GM18520 (cell line): ENCODE data around the gene CTNNA3.
"Not testable (repeated sequence)": the region's sequence is repeated elsewhere in the genome, so short reads cannot be mapped to it uniquely, and the experiment has no call there.

Experiments used
- ATAC-seq: cut with Tn5 transposase; IDR thresholded peaks from one replicate; pipeline ENCODE4 v1.9.1; 2021; ENCODE audit not compliant: unreplicated experiment

The CTNNA3 gene

DNA sequence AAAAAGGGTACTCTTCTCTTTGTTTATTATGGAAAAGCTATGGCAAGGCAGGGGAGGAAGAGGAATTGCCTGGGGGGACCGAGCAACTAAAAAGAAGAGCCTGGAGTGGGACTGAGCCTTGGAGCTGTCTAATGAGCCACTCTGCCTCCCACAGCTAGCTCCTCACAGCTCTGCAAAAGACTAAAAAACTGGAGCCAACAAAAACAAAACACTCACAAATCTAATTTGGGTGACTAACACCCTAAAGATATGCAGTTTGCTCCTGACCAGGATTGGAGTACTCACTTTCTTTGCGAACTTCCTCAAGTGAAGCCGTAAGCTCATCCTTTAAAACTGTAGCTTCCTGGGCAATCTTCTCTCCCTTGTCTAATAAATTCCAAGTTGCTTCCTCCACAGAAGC, 89.4 kb downstream of the CTNNA3 start:
- no peak for ATAC-seq

DNA sequence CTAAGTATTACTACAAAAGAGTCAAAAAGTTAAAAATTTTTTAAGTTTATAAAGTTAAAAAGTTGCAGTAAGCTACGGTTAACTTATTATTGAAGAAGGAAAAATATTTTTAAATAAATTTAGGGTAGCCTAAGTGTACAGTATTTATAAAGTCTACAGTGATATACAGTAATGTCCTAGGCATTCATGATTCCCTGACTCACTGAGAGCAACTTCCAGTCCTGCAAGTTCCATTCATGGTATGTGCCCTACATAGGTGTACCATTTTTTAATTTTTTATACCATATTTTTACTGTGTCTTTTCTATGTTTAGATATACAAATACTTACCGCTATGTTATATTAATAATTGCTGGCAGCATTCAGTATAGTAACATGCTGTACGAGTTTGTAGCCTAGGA, 92.3 kb downstream of the CTNNA3 start:
- no peak for ATAC-seq

DNA sequence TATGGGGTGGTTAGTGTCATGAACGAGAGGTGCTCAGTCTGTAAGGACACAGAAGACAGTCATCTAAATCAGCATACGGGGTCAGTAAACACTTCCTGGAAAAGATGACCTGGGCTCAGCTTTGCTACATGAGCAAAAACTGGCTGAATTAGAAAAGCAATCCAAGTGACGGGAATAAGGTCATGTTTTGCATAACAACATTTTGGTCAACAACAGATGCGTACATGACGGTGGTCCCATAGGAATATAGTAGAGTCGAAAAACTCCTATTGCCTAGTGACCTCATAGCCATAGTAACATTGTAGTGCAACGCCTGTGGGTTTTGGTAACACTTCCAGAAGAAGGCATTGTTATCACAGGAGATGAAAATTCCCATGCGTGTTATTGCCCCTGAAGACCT, 92.9 kb downstream of the CTNNA3 start:
- no peak for ATAC-seq

DNA sequence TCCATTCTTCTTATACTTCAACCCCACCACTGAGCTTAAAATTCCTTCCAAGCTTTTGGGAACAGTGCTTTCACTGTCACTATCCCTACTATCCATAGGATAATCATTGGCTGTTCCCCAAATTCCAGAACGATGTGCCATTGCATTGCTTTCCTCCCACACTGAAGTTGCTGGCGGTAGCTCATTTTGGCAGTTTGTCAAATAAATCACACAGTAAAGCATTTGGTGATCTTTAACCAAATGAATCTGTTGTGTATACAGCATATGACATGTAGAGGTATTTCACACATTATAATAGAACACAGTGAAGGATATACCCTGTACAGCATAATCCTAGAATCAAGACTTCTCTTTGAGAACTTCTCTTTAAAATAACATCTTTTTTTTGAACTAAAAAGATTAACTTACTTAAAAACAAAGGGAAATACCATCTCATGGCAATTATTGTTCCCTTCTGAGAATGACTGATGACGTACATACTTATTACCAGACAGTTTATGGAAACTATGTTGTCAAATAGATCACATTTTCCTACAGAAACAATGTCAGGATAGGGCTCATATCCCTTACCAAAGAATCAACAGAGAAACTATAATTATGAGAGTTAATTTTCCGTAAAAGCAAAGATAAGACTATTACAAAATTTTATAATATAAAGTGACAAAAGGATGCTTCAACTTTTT, 93.6 kb downstream of the CTNNA3 start:
- no peak for ATAC-seq

DNA sequence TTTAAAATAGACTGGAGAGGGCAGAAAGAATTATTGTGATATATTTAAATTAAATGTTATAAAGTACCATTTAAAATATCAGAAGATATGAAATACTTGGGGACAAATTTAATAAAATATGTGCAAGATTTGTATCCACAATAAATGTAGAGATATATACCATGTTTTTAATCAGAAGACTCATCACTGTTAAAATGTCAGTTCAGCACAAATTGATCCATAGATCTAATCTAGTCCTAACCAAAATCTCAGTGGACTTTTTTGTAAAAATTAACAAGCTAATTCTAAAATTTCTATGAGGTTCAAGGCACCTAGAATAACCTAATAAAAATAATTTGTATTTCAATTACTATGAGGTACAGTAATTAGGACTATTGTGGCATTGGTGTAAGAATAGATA, 96.4 kb downstream of the CTNNA3 start:
- ATAC-seq = no peak

GRCh38 chr10:67596641-67597040, 99.4 kb downstream of the CTNNA3 start:
- no peak for ATAC-seq

- ATAC-seq = no peak
Measured at GRCh38 chr10:67587771-67588170, 108.2 kb downstream of the CTNNA3 start.

DNA sequence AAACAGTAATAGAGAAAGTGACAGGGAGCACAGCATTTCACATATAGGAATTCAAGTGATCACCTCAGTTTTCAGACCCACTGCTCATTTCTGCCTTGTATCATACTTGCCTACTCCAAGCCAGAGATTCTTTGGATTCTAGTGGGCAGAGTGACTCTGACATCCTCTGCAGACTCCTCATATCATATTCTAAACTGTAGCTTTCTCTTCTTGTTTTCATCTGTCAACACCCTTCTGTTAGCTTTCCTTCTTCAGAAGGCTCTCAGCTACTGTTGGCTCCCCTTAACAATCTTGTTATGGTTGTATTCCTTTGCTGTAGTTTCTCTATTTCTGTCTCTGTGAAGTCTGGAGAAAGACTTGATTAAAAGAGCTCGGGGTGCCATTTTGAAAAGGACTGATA, 120.5 kb downstream of the CTNNA3 start:
- no peak for ATAC-seq

DNA sequence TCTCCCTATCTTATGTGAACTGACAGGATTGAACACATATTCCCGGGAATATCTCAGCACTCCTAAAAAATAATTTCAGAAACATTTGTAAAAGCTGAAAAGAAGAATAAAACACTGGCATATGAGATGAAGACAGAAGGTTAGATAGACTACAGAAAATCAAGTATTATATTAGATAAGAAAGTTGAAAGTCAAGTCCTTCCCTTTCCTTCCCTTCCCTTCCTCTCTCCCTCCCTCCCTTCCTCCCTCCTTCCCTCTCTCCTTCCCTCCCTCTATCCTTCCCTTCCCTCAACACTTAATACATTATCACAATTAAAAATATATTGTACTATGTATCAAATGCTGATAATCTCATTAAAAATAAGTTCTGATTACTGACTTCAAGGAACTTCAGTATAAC, 122.5 kb downstream of the CTNNA3 start:
- no peak for ATAC-seq

GRCh38 chr10:67571503-67571902, 124.5 kb downstream of the CTNNA3 start:
- no peak for ATAC-seq

DNA sequence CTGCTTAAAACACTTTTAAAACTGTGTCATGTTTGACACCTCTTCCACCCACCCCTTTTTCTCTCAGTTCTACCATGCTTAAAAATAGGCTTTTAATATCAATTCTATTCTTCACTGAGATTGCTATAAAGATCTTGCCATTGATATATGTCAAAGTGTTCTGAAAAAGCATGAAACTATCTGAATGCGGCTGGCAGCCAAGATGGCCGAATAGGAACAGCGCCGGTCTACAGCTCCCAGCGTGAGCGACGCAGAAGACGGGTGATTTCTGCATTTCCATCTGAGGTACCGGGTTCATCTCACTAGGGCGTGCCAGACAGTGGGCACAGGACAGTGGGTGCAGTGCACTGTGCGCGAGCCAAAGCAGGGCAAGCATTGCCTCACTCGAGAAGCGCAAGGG, 137.7 kb downstream of the CTNNA3 start:
- ATAC-seq = not testable (repeated sequence)

DNA sequence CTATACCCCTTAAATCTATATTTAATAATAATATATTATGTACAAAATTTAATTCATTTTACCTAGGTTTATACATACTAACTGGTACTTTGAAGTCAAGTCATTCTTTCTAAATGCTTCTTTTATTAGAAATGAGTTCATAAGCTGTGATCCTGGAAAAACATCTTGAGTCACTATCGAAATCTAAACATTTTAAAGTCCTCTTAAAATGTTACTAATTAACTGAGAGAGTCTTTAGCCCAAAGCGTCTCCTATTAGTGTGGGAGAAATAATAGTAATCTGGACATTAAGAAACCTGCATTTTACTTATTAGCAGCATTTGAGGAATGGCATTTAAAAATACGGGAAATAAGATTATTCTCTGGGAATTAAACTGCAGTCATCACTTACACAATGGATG, 142.7 kb downstream of the CTNNA3 start:
- no peak for ATAC-seq

GRCh38 chr10:67550838-67551402, 145.1 kb downstream of the CTNNA3 start:
- no peak for ATAC-seq

DNA sequence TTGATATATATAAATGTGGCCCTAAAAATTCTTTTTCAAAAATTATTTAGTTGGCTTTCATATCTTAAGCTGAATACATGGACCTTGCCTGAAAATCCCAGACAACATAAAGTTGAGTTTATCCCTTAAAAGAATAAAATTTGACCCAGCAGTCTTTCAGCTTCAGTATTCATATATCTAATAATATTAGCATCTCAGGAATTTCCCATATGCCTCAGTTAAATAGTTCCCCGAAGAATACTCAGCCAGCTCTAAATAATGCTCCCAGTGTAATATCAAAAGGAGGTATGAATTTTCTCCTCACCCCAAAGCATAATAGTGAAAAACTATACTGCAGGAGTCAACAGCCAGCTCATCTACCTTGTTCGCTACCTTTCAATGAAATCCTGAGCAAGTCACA, 145.9 kb downstream of the CTNNA3 start:
- ATAC-seq = no peak

GRCh38 chr10:67549390-67549789, 146.6 kb downstream of the CTNNA3 start:
- ATAC-seq = no peak

DNA sequence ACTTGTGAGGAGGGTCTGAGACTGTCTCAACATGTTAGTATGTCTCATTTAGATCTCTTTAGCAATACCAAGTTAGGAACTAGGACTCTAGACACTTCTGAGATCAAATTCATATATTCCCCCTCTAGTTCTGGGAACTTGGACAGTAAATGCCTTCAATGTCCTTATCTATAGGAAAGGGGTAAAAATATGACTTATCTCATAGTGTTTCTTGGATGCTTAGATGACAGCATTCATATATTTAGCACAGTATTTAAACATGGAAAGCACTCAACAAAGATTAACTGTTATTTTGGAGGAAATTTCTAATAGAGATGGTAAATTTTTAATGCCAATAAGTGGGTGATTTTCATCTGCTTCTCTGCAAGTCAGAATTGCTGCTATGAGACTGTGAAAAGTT, 154.6 kb downstream of the CTNNA3 start:
- no peak for ATAC-seq

DNA sequence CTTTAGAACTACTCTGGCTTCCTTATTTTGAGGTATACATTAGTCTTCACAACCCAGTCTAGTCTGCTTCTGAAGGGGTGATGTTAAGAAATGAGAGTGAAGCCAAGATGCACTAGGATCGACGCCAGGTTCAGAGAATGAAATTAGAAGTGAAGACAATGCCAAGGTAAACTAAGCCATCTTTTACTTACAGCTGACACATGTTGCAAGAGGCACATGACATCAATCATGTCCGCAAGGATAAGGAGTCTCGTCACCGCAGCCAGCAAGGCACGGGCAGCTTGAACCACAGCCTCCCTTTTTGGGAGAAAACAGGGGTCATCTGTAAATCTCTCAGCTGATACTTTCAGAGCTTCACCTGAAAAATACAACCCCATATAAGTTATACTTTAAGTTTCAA, 156.7 kb downstream of the CTNNA3 start:
- ATAC-seq = no peak

- no peak for ATAC-seq
Measured at GRCh38 chr10:67537906-67538305, 158.1 kb downstream of the CTNNA3 start.

- ATAC-seq = no peak
Measured at GRCh38 chr10:67533376-67533775, 162.6 kb downstream of the CTNNA3 start.

- ATAC-seq = not testable (repeated sequence)
Measured at GRCh38 chr10:67530990-67531389, 165.0 kb downstream of the CTNNA3 start.

GRCh38 chr10:67527351-67527750, 168.6 kb downstream of the CTNNA3 start:
- no peak for ATAC-seq

DNA sequence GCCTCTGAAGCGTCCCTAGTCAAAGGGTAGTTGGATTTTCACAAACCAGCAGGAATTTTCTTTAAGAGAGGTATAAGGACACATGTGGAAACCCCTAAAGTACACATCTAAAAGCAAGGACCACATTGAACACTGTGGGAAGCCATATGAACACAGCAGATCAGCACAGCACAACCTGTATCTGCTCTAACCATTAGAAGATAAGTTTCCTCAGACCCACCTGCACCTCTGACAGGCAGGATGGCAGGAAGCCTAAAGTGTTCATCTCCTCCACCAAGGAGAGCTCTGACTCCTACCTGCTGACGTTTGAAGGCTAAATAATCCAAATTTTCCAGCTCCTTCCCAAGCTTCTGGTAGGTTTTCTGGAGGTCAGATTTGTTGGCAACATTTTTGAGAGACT, 174.4 kb downstream of the CTNNA3 start:
- no peak for ATAC-seq

GRCh38 chr10:67520924-67521520, 175.0 kb downstream of the CTNNA3 start:
- ATAC-seq = peak; percentile 67
